ENCODE results near the gene CPA3.

CPA3 gene

DNA sequence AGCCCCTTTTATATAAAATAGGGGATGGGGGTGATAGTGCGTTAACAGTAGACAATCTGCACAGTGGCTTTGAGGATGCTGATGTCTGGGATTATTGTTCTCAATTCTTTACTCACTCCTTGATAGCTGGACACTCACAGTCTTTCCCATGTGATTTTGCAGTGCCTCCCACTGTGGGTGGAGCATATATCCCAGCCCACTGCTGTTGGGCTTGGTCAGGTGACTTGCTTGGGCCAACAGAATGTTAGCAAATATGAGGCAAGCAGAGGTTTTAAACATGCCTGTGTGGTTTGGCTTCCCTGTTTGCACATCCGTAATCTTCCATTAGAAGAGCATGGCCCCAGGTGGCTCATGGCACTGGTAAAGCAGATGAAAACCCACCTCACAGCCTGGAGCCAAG is 46.5 kb downstream of the CPA3 start:
- no peak for DNase-seq (ENCODE audit: extremely low read depth in 1 of 2, low read depth in 1 of 2)

DNA sequence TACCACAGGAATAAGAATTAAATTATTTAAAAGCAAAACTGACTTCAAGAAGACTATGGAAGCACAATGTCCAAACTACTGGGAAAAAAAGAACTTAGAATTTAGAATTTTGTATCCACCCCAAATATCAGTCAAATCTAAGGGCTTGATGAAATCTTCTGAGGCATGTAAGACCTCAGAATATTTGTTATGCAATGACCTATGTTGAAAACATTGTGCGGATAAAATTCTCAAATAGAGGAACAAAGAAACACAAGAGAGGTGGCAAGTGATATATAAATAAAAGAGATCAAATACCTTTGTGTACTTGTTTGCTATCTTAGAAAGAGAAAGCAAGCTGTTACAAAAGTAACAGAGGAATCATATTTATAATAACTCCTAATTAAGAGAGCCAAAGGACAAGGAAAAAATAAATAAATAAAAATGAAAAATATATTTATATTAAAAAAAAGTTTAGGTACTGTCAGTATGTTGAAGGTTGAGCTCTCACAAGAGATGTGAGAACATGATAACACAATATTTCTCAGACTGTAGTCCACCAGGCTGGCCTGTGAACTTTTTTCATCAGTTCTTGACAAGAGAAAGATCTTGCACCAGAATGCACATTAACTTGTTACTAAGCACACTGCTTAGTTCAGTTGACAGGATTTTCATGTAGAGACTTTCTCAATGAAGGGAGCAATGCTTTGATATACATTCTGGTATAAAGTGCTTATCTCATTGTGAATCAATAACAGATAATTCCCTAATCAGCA is 50.0 kb downstream of the CPA3 start:
- no peak for DNase-seq (ENCODE audit: extremely low read depth in 1 of 2, low read depth in 1 of 2)

DNA sequence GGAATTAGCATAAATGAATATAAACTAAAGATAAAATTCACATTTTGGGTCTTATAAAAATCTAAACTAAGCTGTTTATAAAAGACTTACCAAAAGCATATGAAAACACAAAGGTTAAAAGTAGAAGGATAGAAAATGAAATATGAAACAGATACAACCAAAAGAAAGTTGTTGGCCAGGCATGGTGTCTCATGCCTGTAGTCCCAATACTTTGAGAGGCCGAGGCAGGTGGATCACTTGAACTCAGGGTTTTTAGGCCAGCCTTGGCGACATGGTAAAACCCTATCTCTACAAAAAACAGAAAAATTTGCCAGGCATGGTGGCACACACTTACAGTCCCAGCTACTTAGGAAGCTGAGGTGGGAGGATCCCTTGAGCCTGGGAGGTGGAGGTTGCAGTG is 51.0 kb downstream of the CPA3 start:
- no peak for DNase-seq (ENCODE audit: extremely low read depth in 1 of 2, low read depth in 1 of 2)

DNA sequence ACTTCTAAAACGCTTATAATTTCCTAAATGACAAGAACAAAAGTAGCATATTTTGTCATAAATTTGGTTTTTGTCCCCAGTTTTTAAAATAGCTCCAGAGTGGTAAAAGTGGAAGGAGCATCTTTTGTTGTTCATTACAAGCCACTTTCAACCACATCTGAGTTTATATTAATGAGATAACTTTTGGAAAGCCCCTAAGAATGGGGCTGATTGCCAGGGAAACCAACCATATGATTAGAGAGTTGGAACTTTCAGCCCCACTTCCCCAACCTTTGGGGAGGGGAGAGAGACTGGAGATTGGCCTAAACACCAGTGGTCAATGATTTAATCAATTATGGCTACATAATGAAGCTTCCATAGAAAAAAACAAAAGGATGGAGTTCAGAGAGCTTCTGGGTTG is 57.4 kb downstream of the CPA3 start:
- DNase-seq (ENCODE audit: extremely low read depth in 1 of 2, low read depth in 1 of 2): no peak

DNA sequence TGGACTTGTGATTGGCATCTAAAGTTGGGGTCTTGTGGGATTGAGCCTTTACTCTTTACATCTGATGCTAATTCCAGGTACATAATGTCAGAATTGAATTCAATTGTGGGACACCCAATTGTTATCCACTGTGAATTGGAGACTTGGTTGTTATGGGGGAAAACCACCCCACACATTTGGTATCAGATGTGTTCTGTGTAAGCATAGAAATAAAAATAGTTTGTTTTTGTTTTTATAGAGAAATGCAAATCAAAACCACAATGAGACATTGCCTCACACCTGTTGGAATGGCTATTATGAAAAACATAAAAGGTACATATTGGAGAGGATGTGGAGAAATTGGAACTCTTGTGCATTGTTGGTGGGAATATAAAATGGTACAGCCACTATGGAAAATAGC is 58.5 kb downstream of the CPA3 start:
- no peak for DNase-seq (ENCODE audit: extremely low read depth in 1 of 2, low read depth in 1 of 2)

DNA sequence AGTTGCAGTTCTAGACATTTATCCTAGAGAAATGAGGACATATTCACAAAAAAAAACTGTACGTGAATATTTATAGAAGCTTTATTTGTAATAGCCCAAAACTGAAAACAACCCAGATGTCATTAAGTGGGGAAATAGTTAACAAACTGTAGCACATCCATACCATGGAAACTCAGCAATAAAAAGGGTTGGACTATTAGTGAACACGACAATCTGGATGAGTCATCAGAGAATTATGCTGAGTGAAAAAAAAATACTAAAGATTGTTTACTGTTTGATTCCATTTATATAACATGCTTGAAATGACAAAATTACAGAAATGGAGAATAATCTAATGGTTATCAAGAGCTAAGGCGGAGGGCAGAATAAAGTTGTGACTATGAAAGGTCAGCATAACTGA is 59.5 kb downstream of the CPA3 start:
- DNase-seq (ENCODE audit: extremely low read depth in 1 of 2, low read depth in 1 of 2): no peak

DNA sequence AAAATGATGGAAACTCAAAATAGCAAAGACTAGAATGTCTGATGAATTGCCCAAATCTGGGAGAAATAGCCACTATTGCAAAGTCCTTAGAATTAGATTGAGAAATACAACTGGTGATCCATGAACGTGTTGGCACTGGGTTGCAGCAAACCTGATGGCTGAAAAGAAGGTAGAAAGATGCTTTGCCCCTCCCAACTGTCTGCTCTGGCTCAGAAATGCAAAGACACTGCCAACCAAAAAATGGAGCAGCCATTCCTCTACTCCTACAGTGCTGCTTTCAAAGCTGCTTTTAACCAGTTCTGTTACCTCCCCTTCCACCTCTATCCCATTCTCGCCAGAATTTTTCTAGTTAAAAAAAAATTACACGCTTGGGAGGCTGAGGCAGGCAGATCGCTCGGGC is 60.7 kb downstream of the CPA3 start:
- no peak for DNase-seq (ENCODE audit: extremely low read depth in 1 of 2, low read depth in 1 of 2)

DNA sequence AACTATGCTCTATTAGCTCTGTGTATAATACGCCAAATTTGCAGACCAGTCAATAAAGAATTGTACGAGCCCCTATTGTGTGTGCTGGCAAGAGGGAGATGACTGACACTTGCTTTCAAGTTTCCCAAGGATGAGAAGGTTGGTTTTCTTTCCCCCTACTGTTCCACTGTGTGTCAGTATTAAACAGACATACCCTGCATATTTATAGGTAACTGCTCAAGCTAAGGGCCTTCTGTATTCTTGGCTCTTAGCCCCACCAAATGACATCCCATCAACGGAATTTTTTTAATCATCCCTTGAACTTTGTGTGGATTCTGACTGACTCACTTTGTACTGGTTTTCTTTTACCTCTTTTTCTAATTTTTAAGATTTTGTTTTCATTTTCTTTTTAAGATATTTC is 65.7 kb downstream of the CPA3 start:
- DNase-seq (ENCODE audit: extremely low read depth in 1 of 2, low read depth in 1 of 2): no peak

DNA sequence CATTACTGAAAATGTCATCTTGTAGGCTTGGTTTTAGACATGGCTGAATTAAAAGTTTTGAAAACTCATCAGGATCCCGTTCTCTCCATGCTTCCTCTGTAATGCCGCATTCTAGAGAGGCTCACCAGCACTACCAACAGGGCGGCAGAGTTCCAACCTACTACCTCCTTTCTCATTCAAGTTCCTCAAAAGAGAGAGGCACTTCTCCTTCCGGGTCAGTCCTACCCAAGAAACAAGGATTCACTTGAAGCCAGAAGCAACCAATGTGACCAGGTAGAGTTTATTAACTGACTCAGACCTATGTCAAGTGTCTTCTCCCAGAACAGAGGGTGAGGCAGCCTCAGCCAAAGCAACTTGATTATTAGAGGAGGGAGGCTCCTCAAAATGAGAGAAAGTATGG is 66.5 kb downstream of the CPA3 start:
- DNase-seq (ENCODE audit: extremely low read depth in 1 of 2, low read depth in 1 of 2): no peak

DNA sequence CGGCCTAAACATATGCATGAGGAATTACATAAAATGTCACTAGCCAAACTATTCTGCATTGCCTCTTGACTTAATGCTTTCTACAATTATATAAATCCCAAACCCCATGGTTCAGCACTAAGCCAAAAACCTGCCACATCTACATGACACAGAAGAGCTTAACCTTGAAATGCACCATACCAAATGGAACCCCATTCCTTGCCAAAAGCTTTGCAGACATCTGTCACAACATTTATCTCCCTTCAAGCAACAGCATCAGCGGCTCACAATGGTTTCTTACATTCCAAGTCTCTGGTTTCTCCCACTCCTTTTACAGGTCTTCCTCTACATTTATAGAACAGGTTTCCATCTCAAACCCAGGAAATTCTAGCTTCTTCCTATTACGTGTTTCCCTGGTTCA is 67.9 kb downstream of the CPA3 start:
- no peak for DNase-seq (ENCODE audit: extremely low read depth in 1 of 2, low read depth in 1 of 2)

DNA sequence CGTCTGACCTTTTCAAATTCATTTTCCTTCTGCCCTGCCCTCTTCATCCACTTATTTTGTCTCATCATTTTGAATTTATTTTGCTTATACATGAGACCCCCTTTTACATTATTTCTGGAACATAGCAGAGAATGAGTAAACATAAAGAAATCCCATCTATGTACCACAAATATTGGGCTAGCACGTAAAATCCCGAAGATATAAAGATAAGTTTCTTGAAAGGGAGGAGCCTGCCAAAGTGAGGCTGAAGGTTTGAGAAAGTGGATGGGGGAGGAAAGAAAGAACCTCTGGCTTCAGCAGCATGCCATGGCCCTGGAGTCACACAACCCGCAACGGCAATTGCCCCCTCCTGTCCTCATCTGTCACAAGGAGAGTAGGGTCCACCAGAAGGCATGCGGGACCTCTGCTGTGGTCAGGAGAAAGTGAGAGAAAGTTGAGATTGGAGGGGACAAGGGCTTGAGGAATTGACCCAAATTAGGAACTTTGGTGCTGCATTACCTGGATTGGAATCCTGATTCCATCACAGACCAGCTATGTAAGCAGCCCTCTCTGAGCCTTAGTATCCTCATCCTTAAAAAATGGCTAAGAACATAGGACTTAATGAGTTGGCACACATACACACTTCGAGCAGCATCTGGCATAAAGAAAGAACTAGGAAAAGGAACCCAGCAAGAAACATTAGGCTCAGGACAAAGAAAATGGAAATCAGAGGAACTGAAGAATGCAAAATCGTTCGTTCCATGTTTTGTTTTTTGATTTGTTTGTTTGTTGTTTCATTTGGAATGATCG is 72.6 kb downstream of the CPA3 start:
- no peak for DNase-seq (ENCODE audit: extremely low read depth in 1 of 2, low read depth in 1 of 2)

DNA sequence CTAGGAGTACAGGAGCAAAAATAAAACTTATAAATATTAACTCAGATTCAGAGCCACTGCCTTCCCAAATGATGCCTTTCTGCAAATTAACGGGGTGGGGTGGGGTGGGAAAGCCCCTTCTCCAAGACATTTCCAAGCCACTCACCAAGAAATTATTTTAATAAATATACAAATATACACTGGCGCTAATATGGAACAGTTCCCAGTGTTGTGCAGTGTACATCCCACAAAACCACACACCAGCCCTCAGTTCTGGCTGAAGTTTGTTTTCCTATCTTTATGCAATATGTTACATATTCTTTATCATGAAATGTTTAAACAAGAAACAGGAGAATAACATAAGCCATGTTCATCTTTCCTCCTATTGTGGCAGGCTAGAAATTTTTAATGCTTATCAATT is 73.2 kb downstream of the CPA3 start:
- no peak for DNase-seq (ENCODE audit: extremely low read depth in 1 of 2, low read depth in 1 of 2)

DNA sequence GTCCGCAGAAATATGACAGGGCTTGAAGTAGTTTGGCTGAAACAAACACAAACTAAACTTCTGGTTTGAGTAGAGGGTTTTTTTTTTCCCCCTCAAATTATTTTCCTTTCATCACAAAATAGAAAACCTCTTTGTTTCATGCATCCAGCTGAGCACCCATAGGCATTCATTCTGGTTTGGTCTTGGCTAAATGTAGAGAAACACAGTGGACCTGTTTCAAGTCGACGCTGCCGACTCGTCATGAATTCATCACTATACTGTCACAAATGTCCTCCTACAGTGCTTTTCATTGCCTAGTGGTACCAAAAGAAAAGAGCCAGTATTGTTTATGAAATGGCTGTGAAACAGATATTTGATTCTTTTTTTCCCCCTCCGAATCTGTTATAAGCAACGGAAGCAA is 73.8 kb downstream of the CPA3 start:
- DNase-seq (ENCODE audit: extremely low read depth in 1 of 2, low read depth in 1 of 2): no peak

DNA sequence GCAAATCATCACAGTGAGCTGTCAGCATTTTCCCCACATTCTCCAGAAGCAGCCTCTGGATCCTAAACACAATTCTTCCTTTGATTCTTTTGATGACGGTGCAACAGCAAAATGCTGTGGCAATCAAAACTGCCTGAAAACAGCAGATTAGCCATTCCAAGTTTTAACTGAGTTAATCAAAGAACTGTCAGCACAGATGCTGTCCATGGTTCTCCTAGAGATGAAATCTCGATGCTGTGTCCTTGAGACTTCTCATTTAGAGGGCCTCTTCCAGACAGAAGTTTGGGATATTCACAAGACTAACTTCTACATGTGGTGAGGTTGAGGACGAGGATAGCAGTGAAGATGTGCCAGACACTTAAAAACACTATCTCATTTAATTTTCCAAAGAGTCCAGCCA is 75.9 kb downstream of the CPA3 start:
- DNase-seq (ENCODE audit: extremely low read depth in 1 of 2, low read depth in 1 of 2): no peak

DNA sequence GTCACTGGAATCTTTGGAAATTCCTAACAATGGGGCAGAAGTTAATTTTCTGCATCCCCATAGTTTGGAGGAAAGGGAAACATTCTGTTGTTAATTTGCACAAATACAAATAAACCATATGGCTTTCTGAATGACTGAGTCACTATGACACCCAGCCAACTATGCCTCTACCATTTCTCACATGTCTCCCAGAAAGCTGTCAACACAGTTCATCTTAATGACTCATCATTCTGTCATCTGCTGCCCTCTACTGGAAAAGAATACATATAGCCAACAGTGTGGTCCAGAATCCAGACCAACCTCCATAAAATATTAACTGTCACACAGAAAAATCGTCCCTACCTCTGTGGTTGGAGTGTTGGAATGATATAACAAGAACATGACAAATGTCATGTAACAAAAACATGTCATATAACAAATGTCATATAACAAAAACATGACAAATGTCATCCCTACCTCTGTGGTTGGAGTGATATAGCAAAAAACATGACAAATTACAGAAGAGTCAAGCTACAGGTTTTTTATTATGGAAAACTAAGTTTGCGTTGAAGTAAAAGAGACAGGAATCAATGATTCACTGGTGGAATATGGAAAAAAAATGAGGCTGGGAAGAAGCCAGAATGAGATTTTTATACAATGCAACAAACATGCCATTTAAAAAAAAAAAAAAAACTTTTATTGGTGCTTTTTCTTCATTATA is 78.6 kb downstream of the CPA3 start:
- no peak for DNase-seq (ENCODE audit: extremely low read depth in 1 of 2, low read depth in 1 of 2)

DNA sequence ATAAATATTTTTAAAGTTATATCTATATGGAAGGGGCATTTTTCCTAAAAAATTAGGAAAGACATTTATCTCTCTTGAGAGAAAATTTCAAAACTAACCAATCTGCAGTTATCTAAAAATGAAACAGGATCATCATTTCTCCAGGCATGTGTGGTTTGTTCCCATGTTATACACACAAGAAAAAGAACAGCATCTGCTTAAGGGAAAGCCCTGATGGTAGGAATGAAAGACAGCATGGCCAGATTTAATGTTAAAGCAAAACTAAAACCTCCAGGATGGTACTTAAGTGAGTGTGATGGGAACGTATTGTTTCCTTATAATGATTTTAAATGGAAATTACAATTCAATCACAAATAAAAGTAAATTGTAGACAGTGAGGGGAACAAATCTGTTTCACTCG is 80.0 kb downstream of the CPA3 start:
- DNase-seq (ENCODE audit: extremely low read depth in 1 of 2, low read depth in 1 of 2): no peak
